NOMO-1 (cell line): ENCODE measurements around the gene RAB6B.

Experiments used
- DNase-seq, 2 experiments: peaks; one replicate each; lab custom pipeline; 2025; ENCODE audit not compliant: unreplicated experiment in 2 of 2; lab: John Stamatoyannopoulos, UW

The RAB6B gene

DNA sequence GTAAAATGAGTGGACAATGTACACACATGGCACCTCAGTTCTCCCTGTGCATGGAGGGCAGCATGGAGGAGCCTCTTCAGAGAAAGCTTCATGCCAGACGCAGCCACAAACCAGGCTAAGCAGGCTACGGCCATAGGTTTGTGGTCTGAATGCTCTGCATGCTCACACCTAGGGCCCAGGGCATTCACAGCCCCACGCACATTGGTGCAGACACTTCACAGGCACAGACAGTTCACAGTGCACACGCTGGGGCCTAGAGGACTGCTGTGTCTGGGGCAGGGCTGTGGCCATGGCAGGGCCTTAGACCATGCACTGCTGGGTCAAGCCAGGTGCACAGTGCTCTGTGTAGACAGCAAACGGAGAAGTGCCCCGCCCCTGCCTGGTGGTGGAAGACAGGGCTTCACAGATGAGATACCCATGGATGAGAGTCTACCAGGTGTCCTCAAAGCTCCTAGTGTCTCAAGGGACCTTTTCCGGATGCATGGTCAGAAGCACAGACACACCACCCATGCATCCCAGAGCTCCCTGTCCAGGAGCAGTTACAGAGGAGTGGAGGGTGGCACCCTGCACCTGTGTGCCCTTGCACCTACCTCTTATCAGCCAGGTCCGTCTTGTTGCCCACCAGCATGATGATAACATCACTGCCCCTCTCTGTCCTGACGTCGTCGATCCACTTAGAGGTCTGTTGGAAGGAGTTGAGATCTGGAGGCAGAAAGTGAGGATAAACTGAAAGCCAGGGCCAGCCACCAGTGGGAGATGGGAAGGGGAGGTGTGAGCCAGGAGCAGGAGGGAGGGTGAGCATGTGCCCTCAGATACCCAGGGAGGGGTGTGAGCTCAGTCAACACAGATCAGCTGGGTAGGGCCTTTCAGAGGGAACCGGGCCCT lies 56.5 kb downstream of the RAB6B start:
- DNase-seq = no peak

DNA sequence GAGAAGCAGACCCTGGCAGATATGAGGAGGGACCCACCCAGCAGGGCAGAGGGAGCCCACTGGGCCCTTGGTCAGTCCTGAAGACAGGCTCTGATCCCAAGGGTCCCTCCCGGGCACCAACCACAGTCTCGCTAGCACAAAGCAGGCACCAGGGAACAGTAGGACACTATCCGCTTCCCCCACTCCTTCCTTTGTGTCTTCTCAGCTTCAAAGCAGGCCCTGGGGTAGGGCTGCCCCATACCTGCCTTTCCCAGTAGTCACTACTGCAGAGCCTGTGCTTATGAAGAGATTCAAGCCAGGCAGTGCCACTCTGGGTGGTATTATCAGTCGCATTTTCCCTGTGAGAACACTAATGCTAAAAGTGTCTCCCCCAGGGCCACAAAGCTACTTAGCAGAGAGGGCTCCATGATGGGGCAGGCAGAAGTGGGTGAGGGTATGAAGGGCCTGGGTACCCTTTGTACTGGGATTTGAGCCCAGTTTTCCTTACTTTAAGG lies 57.3 kb downstream of the RAB6B start:
- no peak for DNase-seq

DNA sequence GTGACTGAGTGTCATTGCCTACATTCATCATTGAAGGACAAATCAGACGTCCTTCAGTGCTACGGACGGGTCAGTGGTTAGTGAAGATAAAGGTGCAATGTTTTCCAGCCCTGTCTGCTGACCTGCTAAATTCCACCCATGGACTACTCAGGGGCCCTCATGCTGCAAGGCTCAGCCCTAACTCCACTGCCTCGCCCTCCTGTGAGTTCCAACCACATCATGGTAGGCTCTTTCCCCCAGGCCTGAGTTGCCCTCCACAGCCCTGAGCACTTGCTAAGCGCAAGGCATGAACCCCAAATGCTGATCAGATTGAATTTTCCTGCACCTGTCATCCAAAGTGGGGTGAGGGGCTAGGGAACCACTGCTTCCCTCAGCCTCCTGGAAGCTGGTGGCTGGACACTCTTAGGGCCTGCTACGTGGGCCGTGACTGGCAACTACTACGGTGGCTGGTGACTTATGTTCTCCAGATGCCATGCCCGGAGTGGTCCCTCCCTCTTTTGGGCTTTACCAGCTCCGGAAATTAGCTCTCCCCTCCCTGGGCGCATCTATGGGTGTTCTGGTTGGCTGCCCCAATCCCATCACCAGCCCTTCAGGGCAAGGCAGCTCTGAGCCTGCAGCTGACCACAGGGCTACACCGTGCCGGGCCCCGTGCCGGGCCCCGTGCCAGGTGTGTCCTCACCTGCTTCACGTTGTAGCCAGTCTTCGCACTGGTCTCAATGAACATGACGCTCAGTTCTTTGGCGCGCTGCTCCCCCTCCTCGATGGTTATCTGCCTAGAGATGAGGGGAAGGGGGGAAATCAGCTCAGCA lies 58.0 kb downstream of the RAB6B start:
- DNase-seq = no peak

DNA sequence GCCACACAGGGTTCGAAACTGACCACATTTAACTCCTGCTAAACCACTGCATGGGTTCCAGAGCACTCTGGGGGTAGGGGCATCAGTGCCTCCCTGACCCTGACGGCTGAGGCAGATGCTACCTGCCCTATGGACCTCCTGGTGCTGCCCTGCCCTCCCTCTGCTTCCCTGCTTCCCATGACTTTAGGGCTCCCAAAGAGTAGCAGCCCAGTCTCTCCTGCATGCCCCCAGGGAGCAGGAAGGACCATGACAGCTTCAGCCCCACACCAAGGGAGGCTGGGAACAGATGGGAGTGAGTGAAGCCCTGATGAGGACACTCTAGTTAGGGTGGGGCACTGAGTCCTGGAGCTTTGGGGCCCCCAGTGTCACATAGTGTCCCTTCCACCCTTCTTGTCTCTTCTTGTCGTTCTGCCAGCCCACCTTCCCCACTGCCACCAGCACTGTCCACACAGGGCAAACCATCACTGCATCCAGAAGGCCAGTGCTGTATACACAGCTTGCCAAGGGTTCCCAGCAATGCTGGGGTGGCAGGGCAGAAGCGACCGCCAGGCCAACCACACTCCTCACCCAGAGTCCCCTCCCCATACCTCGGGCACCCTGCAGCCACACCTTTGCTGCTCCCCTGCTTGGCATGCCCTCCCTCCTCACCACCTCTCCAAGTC lies 59.1 kb downstream of the RAB6B start:
- no peak for DNase-seq

DNA sequence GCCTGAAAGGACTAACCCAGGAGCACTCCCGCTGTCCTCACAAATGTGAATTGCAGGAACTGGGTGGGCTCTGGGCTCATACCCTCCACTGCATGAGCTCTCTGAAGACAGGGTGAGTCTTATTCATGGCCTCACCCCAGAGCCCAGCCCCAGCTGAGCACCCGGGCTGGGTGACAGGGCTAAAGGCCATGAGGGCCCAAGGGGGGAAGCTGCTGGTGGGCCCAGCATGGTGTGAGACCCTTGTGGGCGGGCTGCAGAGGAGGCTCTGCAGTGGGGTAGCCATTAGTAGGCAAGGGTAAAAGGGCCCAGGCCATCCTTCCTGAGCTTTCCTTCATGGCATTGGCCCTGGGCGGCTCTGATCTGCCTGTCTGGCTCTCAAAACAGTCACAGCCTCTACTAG lies 59.7 kb downstream of the RAB6B start:
- no peak for DNase-seq

DNA sequence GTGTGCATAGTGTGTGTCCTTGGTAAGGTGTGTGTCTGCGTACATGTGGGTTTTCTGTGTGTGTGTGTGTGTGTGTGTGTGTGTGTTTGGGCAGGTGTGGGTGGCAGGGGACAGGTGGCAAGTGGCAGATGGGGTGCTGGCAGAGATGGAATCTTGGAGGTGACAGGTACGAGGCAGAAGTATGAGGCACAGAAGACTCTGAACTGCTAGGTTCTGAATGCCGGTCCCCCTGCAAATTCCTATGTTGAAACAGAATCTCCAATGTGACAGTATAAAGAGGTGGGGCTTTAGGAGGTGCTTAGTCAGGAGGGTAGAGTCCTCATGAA lies 60.3 kb downstream of the RAB6B start:
- DNase-seq = no peak

DNA sequence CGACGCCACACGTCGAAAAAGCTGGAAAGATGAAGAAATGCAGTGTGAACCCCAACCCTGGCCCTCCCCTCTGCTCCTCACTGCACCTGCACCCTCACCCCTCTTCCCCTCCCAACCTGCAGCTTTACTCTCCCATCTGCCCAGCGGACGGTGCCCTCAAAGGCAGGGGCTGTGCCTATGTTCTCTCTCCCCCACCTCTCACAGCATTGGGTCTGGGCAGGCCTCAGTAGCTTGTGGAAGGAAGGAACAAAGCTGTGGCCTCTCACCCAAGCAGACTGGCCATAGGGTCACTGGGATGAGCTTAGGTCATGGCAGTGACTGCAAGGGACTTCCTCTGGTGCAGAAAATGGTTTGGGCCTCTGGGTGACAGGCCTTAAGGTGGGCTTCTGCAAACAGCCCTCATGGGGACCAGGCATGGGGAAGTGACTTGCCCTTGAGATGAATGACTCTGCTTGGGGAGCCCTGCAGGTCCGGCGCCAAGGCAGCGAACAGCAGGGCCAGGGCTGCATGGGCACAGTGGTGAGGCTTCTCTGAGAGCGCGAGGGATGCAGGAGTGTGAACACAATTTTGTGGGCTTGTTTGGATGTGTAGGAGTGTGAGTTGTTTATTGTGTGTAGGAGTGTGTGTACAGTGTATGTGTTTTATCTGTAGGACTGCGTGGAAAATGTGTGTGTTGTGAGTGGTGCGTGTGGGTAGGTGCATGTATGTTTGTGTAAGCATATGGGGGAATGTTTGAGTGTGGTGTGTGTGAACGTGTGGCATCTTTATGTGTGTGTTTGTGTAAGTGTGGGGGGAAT lies 60.9 kb downstream of the RAB6B start:
- no peak for DNase-seq

DNA sequence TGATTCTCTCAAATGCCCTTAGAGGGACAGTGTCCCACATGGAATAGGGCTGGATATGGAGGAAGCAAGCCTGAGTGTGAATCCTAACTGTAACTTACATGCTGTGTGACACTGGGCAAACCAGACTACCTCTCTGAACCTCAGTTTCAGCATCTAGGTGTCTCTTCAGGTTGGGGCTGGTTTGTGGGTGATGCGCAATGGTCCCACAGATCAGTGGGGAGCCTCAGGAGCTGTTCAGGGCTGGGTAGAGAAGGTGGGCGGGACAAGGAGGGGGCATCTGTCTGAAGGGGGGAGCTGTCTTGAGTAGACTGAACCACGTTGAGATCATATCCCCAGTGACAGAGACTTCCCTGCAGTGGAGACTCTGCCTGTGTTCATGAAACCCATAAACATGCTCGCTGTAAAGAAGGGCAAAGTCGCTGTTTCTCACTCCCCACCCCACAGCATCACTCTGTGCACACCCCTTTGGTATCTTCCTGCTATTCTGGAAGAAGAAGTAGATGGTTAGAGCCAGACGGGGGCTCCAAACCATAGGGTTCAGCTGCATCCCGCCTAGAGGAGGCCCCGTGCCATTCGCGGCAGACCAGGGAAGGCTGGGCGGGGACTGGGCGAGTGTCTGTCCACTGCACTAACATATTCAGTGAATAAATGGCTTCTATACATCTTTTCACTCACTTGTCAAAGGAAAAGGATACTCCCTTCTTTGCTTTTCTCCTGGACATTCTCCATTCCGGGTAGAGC lies 61.6 kb downstream of the RAB6B start:
- DNase-seq = no peak

DNA sequence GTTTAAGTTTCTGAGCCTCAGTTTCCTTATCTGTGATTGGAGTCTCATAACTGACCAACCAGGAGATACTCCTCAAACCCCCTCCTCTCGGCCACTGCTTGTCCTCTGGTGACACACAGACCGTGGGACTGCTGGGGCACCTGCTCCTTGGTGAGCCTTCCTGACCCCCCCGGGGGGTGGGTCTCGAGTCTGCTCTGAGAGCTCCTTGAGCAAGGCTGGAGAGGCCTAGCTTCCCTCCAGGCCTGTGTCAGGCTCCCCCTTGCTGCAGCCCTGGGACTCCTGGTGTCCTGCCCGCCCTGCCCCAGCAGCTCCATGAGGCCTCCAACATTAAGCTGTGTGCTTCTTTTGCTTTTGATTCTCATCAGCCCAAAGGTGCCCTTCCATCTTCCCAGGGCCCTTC lies 62.4 kb downstream of the RAB6B start:
- no peak for DNase-seq

DNA sequence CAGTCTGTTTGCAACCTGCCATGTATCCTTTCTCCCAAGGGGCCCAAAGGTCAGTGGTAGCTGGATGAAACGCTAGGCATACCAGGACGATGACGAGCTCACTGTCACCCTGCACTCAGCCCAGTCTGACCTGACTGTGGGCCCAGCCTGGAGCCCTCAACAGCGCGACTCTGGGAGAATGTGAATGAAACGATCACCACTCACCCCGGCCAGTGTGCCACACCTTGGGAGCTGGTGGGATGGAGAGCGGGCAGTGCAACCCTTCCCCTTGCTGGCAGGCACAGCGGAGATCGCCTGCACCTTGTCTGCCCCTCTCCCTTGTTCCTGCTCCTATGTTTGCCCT lies 62.9 kb downstream of the RAB6B start:
- no peak for DNase-seq

DNA sequence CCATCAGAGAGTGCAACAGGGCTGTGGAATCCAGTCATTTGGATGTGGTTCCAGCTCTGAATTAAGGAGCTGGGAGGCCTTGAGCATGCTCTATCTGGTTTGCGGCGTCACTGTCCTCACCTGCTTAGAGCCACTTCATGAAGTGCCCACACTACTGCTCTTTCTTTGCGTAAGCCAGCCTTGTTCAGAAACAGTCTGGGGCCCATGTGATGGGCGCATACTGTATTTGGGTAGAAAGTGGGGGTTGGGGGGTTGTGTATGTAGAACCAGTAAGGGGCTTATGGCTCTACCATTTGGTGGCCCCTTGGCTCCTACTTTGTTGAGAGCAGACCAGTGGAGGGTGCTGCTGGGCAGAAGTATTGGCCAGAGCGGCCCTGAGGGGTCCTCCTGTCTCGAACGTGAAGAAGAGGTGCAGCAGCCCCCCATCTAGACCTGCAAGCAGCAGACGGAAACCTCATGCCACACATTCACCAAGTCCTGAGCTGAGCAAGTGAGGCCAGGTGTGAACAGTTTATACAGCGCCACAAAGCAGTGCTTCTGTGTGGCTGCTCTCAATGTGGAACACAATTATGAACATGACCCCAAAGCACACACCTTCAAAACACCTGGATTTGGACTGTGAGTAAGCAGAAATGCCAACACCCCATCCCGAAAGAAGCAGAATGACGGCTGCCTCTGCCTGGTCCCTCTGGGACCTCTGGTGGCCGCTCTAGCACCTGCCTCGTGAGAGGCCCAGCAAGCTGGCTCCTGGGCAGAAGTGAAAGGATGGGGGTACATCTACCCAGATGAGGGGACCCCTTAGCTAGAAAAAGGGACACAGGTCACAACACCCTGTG lies 63.5 kb downstream of the RAB6B start:
- DNase-seq = no peak

DNA sequence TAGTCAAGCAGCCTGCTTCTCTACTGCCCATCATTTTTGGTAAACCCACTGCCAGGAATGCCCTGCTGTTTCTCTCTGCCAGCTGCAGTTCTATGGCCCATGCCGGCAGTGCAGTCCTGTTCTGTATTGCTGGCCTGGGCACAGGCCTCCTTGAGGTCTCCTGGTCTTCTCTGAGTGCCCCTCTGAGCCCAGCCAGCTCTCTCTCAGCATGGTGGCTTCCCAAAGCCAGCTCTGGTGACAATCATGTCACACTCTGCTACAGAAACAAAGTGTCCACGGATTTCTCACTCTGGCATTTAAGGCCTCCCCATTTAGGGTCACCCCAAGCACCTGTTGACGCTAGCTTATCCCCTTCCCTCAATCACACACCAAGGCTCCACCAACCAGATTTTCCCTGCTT lies 65.6 kb downstream of the RAB6B start:
- DNase-seq = no peak

DNA sequence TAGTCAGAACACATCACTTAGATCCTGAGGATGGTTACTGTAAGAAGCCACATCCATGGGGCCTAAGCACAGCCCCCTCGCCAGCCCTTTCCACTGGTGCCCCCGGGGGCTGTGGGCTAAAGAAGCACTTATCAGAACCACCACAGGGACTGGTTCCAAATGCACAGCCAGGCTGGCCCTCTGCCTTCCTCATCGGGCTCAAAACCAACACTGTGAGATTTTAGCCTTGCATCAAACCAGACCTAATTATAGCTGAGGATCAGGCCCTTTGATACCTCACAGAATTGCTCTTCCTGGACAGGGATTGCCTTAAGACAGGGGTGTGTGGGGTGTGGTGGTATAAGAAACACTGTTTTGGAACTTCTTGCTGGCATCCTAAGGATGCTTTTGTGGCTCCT lies 66.4 kb downstream of the RAB6B start:
- no peak for DNase-seq

DNA sequence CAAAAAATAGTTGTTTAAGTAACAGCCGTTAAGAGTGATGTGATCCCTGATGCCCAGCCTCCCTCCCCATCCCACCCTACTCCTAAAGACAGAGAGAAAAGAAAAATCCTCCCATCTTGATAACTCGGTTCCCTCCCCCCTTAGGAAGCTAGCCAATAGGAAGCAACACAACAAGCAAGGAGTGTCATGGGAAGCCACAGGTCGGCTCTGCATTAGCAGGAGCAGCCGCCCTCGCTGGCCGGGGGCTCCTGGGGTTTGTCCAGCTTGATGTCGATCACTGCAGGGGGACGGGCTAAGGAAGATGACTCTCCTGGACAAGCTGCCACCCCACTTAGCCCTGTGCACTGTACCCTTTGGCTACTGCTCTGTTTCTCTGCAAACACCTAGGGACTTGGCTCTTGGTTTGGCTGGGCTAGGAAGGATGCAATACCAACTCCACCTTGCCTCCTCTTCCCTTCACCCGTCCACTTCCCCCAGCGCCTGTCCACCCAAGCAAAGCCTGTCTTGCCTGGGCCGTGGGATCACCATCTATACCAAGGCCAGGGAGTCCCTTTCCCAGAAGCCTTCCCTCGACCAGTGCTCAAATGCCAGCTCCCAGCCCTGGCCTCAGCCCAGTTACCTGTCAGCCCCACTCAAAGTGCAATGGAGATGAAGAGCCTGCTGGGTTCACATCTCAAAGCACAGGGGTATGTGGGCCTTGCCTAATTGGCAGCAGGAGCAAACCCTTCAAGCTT lies 66.9 kb downstream of the RAB6B start:
- no peak for DNase-seq

DNA sequence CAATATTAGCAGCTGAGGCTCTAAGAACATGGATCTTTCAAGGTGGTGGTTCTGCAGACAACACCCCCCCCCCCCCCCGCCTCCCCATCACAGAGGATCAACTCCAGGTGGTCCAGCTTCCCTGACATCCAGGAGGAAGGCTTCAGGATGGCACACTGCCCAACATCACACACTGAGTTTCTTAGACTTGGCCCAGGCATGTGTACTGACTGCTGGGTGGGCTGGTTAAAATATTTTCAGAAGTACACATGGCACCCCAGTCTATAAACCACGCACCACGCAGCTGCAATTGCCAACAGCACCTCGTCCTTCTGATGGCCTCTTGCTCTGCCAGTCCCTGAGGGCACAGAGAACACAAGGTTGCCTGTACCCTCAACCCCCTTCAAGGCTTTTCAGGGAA lies 68.0 kb downstream of the RAB6B start:
- DNase-seq = no peak

DNA sequence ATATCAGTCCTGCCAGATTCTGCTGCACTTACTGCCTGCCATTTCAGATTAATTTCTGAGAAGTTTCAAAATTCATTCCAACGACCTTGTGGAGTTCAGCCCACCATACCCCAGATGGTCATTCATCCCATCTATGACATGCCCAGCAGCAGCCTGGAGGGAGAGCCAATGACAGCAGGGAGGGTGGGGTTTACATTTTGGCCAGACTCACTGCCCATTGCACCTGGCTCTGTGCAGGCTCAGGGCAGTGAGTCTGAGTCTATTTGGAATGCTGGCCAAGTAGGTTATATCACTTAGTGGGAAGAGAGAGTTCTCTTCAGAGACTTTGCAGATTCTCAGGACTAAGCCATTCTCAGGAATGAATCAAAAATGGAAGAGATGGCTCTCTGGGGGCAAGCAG lies 68.5 kb downstream of the RAB6B start:
- DNase-seq = no peak

DNA sequence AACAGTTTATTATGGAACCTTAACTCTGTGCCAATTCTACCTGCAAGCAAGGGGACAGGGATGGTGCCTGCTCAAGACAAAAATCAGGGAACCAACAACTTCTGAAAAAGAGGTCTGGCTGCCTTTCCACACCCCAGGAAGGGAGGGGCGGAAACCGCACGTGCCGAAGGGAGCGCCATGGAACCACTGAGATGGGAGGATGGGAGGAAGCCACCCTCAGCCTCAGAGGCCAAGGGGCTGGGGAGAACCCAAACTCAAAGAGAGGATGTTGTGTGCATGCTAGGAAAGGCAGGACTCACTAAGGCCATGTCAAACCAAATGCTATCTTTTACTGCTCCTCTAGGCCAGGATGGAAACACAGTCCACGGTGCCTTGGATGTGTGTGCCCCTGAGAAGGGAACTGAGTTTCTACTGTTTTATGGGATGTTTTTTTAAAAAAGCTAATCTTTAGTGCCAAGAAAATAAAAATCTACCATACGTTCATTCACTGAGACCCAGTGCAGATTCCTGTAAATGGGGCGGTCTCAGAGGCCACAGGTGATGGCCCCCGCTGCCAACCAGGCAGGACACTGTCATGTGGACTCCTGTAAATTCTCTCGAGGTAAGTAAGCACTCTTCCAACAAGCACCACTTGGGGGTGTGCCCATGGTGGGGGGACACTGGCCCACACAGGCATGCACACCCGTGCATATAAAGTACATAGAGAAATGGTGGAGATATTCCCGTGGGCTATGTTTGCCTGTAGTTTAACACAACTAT lies 69.5 kb downstream of the RAB6B start:
- DNase-seq = no peak

DNA sequence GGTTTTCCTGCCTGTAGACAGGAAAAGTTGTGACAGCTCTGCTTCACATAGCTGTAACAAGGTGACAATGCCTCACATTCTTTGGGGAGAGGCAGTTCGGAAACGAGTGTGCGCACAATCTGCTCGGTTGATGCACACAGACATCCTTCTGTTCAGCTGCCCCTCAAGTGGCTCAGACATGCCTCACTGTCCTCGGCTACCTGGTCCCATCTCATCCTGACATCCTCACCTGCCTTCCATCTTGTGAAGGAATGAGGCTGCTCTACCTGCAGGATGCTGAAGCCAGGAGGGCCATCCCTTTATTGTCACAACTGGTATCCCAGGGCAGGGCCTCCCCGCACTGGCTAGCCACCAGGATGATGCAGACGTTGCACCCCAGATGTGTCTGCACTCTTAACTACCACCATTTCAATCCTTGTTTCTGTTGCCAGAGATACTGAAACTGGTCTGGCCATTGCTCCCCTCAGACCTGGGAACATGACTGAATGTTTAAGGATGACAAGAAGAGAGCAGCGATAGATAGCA lies 70.7 kb downstream of the RAB6B start:
- DNase-seq = no peak
